Esophagus mucosa (tissue), 1 donor: ENCODE results near the gene CBLIF. TPM values are rescaled to one million over a fixed set of nuclear protein-coding genes. Genes with fewer than 3 reads are reported as not detected.
"Not testable (repeated sequence)": the region's sequence is repeated elsewhere in the genome, so short reads cannot be mapped to it uniquely, and the experiment has no call there.

Source experiments
- ATAC-seq: fragments of 200-7000 bp; cut with Tn5 transposase; one replicate; pipeline ENCODE4 v1.9.1; 2020
- total RNA-seq: library from RNA; stranded (reverse); gene quantifications from one replicate; pipeline ENCODE4 v1.2.4, GENCODE V29; 2023
- donor health status: DM: yes; HTN: yes; CAD: no.

Gene CBLIF
- total RNA-seq, 1 donor from 2014 or later, result not detected

- ATAC-seq, result no peak
Measured at GRCh38 chr11:59792507-59792906, 52.8 kb downstream of the CBLIF start.

DNA sequence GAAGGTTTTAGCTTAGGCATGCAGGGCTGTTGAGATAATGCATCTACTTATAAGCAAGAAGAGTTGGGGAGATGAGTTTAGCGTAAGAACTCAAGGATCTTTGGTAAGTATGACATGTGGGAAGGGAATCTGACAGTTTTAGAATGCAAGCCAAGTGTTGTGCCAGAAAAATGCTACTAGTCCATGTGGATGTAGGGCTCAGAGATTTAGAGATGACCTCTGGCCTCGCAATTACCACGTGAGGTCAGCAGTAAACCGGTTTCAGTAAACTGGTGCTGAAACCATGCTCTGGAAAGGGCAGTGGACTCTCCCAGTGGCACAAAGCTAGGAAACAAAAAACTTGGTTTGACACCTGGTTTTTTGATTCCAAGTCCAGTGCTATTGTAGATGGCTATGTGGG, 53.7 kb downstream of the CBLIF start:
- ATAC-seq, result no peak

GRCh38 chr11:59787816-59788215, 57.5 kb downstream of the CBLIF start:
- ATAC-seq, result no peak

- ATAC-seq, result no peak
Measured at GRCh38 chr11:59787255-59787588, 58.1 kb downstream of the CBLIF start.

DNA sequence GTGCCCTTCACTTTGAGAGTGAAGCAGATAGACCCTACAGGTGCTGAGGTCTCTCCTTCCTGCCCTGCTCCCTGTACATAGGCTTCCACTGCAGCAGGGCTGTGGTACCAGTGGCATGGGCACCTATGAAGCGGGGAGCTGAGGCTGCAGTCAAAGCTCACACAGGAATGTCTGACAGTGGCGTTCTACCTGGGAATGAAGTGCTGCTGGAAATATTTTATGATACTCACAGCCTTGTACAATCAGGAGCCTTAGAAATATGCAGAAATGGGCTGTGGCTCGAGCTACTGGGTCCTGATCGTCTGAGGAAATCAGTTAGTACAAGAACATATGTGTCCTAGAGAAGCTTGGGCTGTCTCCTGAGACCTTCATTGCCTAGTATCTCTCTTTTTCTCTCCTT, 59.5 kb downstream of the CBLIF start:
- no peak for ATAC-seq

- not testable (repeated sequence) for ATAC-seq
Measured at GRCh38 chr11:59784441-59784840, 60.9 kb downstream of the CBLIF start.

DNA sequence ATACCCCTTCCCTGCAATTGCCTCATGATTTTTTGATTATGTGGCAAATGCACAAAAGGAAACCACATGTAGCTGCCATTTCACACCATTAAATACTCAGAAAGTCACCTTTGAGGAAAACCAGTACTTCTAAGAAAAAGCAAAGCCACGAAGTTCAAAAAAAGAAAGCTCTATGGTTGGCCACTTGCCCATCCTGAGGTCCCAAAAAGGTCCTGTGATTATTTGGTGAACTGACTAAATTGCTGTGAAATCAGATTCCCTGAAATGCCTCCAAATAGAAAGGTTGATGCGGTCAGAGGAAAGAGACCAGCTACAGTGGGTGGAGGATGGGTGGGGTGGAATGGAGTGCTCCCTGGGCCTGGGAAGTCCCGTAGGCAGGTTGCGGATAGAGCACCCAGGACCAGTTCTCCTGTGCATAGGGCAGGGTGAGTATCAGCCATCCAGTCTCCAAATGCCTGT, 61.6 kb downstream of the CBLIF start:
- ATAC-seq, result no peak

- ATAC-seq, result peak; percentile 78
Measured at GRCh38 chr11:59782080-59782479, 63.2 kb downstream of the CBLIF start.

- no peak for ATAC-seq
Measured at GRCh38 chr11:59779487-59779886, 65.8 kb downstream of the CBLIF start.

Other genes with a start within 250 kb of the CBLIF start
- gene OSBP, start 229.7 kb downstream of the CBLIF start, total RNA-seq, result 24.0 TPM
- gene PATL1, start 176.5 kb downstream of the CBLIF start, total RNA-seq, result 20.6 TPM
- gene OR10V1, start 131.7 kb downstream of the CBLIF start, total RNA-seq, result not detected
- gene STX3, start 90.1 kb downstream of the CBLIF start, total RNA-seq, result 12.1 TPM
- gene MRPL16, start 34.7 kb downstream of the CBLIF start, total RNA-seq, result 33.6 TPM
- 45.8 TPM for gene TCN1, start 21.0 kb upstream of the CBLIF start, total RNA-seq
- gene OOSP3, start 33.3 kb upstream of the CBLIF start, total RNA-seq, result not detected
- not detected for gene OOSP1, start 92.9 kb upstream of the CBLIF start, total RNA-seq
- not detected for gene OOSP4A, start 118.5 kb upstream of the CBLIF start, total RNA-seq
- gene OOSP4B, start 171.7 kb upstream of the CBLIF start, total RNA-seq, result not detected
- not detected for gene OOSP2, start 194.9 kb upstream of the CBLIF start, total RNA-seq
- gene MS4A3, start 211.2 kb upstream of the CBLIF start, total RNA-seq, result not detected
- gene MS4A2, start 243.2 kb upstream of the CBLIF start, total RNA-seq, result 0.32 TPM